Middle frontal gyrus (tissue), 1 donor: ENCODE results near the gene PTTG2.

Experiments used
- DNase-seq: peaks from one replicate; pipeline ENCODE4 v3.0.0-alpha.2; 2015; ENCODE audit warnings: low spot score; ENCODE audit errors: extremely low spot score

PTTG2 gene

DNA sequence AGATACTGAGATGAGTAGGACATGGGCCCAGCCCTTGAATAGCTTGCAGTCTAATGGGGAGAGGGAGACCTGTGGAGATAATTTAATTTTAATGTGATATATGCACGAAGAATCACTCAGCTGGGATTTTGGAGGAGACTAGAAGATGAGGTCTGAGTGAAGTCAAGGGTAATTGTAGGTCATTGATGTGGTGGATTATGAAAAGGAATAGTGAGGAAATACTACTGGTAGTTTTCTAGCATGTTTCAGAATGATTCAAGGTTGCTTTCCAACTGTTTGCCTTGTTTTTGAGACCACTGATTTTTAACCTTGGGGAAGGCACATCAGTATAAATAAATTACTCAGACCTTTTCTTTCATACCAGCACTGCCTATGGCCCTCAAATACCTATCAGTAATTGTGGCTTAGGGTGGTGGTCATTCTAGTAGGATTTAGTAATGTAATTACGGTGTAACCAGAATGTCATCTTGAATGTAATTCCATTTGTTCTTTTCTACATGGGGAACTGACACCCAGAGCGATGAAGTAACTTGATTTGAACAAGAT, 25.6 kb downstream of the PTTG2 start:
- DNase-seq: no peak

DNA sequence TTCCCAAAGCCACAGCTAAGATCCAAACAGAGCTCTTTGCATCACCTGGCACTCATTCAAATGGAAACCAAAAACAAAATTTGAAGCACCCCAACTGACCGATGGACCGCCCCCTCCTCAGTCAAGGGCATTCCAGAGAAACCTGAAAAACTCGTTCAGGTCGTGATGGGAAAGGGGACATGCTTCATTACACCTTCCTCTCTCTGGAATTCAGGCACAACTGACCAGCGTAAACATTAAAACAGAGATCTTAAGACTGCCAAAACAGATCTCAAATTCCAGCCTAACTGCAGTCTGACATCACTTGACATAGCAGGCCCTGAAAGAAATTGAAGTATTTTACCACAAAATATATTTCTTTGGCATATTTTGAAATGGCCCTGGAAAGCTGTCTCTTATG, 28.5 kb downstream of the PTTG2 start:
- no peak for DNase-seq

DNA sequence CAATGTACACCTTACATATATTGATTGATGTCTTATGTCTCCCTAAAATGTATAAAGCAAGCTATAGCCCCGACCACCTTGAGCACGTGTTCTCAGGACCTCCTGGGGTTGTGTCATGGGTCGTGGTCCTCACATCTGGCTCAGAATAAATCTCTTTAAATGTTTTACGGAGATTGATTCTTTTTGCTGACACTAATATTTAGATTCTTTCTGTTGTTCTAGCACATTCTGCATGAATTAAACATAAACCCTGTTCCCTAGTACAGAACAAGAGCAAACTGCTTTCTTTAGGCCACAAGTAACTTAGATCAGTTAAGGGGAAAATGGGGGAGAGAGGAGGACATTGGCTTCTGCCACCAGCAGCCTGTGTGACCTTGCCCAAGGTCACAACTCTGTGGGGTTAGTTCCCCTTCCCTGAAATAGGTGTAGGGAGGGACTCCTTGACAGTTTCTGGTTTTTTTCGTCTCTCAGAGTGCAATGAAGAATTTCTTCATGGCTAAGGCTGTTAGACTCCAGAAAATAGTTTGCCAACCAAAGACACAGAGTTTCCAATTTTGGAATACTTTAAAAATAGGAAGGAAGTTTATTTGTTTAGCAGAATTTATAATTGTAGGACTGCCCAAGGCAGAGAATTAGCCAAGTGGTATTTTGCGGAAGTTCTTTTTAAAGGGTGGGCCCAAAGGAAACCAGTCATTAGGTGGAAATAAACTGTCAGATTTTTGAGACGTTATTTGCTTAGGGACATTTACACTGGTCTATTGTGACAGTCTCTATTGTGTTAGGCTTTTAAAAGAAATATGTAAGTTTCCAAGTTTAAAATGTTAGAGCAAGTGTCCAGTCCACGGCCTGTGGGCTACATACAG, 29.4 kb downstream of the PTTG2 start:
- DNase-seq: no peak

DNA sequence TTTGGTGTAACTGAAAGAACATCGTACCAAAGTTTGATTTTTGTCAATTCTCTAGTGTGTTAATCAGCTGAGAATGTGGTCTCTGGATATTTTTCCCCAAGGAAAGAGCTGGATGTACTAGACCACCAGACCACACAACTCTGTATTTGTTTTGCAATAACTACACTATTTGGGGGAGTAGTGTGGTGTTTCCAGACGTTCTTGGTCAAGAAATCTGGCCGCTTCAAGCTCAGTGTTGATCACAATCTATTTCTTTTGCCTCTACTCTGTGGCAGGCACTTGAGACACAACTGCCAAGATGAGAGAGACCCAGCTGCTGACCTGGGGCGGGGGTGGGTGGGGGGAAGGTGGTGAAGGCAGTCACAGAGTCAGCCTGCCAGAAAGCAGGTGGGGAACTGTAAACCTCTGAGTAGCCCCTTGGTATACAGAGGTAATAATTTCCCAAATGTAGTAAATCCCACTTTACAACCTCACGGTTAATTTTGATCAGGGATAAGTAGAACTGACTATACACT, 30.6 kb downstream of the PTTG2 start:
- DNase-seq: no peak

DNA sequence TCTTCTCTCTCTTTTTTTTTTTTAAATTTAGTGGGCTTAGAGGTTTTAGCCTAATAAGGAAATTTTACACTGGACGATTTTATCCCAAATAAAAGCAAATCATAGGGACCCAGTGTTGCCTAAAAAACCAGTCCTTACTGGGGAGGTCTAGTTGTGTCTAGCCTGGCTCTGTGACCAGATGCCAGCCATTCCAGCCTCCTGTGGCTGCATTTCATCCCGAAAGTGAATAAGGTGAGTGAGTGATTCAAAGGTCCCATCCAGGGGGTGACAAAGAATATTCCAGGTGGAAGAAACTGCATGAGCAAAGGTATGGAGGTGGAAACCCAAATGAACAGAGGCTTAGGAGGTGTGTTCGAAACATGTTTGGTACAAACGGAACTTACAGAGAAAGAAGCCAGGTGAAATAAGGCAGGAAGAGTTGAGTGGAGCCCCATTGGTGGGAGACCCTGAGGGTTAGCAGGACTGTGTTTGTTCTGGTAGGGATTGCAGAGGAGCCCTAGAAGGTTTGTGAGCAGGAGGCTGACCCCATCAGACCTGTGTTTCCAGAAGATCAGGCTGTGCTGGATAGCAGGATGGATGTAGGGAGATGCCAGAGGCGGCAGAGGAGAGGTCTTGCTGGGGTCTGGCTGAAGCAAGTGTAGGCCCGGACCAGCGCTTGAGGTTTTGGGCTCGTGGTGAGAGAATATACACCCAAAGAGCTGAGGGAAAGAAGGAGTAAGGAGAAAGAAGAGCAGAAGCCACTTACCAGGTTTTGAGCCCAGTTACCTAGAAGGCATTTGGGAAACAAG, 31.6 kb downstream of the PTTG2 start:
- no peak for DNase-seq

DNA sequence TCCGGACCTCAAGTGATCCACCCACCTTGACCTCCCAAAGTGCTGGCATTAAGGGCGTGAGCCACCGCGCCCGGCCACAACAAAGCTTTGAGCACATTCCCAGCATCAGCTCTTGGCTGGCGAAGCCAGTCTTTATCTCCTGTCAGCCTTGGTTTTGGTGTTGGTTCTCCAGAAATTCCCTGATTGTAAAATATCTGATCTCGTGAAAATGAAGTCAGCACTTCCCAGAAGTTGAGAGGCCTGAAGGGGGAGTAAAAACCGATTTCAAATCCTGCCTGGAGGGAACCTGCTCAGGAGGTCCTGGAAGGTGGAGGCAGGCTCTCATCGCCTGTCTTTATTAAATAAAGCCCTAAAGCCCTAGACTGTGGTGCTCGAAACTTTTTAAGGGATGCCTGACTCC, 33.6 kb downstream of the PTTG2 start:
- no peak for DNase-seq

DNA sequence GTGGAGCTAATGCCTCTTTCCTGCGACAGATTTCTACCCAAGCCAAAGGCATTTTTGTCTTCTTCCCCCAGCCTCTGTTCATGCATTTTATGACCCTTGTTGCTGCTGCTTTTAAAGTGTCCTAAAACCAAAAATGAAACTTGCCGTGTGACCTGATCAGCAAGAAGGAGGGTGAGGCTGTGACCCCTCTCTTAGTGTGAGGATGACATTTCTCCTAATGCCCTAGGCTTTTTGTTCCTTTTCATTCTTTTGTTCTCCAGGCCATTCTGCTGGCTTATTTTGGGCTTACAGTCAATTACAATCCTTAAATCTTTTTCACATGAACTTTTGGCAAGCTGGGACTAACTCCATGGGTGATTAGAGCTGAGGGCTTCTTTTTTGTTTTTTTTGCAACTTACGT, 34.4 kb downstream of the PTTG2 start:
- no peak for DNase-seq

DNA sequence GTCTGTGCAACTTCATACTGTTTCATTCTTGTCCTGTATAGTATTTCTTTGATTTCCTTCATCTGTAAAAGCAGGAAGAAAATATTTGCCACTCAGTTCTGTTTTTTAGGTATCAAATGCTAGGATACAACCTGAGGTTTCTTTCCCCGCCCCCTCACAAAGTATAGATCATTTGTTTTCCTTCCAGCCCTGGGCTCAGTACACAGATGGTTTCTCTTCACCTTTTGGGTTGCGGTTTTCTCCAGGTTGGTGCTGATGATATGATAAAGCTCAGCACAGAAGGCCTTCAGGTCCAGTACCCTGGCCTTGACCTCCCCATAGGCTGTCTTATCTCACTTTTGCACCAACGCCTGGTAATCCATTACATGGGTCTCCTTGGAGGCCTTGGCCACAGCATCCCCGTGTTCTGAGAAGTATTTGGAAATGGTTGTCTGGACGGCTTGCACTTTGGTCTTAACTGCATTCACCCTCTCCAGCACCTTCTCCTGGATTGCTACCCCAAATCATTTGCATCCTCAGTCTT, 35.2 kb downstream of the PTTG2 start:
- no peak for DNase-seq

DNA sequence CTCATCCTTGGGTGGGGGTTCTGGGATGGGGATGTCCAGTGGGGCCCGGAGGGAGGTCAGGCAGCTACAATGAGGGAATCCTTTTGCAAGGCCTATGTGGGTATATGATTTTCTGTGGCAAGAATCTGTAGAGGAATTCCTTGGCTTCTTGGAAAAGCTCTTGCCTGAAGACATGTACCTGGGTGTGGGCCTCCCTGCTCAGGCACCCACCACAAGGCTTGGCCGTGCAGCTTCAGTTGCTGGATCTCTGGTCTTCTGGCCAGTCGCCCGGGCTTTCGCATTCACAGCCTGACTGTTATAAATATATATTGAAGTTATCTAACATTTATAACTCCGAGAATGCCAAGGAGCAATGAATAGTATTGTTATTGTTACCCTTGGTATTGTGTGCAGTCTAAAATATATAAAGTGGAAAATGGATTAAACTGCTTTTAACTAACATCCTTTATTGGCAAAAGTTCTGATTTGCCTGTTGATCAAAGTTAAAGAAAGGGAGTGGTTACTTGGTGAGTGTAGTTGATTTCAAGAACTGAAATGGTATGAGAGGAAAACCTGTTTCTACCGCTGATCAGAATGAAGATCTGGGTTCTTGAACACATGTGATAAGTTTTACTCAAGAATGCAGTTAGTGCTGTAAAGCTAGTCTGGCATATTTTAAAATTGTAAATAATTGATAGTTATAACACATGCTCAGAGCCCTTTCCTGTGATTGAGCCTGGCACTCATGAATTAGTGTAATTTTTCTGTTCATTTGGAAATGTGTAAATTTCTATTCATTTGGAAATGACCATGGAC, 36.0 kb downstream of the PTTG2 start:
- no peak for DNase-seq

DNA sequence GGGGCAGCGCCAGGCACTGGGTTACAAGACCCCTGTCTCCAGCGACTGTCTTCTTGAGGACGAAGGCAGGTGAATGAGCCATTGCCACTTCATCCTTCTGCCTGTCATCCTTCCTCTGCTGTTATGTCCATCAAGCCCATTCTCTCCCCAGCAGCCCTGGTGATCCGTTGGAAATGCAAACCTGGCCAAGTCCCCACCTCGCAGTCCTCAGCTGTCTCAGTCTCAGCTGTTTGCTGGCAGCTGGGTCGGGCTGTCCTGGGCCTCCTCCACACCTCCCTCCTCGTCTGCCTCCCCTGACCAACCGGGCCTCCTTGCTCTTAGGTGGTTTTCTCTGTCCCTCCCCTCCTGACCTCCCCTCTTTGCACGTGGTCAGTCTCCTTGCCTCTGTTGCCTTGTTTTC, 38.0 kb downstream of the PTTG2 start:
- DNase-seq: no peak

DNA sequence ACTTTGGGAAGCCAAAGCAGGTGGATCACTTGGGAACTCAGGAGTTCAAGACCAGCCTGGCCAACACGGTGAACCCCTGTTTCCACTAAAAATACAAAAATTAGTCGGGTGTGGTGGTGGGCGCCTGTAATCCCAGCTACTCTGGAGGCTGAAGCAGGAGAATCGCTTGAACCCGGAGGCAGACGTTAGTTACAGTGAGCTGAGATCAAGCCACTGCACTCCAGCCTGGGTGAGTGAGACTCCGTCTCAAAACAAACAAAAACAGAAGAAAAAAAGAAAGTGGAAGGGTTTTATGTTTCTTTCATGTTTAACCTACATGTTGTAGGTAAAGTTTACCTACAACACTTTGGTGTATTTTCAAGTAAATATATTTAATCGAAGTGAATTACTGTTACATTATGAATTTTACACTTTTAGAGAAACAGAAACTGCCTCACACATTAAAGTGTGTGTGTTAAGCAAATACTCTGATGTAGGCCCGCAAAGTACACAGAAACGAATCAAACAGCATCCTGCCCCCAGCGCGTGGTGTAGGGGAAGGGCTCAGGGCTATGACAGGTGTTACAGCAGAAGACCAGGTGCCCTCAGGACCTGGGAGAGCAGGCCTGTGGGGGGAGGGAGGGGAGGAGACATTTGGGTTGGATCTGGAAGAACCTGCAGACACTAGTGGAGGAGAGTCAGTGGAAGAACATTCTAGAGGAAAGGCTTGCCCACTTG, 39.0 kb downstream of the PTTG2 start:
- DNase-seq: no peak

DNA sequence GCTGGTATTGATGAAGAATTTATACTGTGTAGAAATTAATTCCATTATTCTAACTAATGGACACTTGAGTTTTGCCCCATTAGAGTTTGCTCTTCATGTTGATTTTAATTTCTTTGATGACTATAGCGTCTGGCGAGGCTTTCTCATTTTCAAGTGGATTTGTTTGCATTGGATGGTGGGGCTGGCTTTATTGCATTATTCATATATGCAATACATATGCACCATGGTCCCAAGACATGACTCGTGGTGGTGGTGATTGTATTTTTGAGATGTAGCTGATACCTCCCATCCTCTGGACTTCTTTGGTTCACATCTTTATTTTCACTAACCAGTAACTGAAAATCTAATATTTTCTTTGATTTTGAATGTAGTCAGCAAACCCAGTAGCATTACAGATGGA, 39.8 kb downstream of the PTTG2 start:
- DNase-seq: no peak

DNA sequence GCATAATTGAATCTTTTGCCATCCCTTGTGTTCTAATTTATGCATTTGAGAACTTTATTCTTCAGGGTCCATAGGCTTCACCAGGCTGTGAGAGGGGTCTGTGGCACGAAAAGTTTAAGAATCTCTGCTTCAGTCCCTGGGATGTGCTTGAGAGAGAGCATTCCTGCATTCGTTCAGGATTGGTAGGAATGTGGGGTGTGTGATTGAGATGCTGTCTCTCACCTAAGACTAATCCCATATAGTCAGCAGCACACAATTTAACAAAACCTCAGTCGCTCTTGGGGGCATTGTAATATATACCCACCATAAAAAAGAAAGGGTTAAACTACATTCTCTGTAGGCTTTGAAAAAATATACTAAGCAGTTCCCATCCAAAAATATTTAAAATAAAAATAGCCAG, 41.7 kb downstream of the PTTG2 start:
- DNase-seq: no peak

DNA sequence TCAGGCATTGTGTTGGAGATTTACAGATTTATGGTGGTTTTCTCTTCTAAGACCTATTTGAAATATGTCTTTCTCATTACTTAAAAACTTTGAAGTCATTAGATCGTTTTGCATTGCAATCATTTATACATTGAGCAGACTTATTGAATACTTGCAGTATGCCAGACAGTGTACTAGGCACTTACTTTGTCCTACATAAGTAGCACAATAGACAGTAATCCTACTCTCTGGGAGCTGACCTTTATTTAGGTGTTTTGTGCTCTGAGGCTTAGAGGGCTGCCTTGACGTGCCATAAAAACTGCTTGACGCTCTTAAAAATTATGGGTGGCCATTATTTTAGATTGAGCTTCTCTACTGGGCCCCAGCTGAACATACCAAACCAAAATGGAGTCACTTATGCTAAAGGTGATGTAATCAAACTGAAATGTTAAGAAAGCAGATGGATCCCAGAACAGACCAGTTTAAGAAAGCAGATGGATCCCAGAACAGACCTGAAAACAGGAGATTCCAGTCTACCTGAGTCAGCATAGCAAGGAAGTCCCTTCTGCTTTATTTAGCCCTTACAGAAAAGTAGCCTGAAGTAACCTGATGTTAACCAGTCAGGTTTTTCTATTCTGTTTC, 42.4 kb downstream of the PTTG2 start:
- DNase-seq: no peak

DNA sequence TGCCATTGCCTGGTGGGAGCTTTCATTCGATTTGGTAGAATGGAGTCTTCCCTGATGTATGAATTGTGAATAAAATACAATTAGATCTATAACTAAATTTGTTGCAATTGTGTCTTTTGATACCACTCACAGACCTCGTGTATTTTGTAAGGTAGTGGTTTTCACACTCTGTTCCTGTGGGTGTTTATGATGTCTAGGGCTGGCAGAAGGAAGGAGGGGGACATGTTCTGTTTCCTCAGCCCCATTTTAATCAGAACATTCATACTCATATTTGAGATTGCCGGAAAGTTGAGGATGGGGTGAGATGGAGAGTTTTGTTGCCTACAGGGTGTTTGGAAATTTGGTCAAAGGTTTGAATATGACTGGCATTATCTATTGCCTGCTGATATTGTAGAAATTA, 42.9 kb downstream of the PTTG2 start:
- DNase-seq: no peak

DNA sequence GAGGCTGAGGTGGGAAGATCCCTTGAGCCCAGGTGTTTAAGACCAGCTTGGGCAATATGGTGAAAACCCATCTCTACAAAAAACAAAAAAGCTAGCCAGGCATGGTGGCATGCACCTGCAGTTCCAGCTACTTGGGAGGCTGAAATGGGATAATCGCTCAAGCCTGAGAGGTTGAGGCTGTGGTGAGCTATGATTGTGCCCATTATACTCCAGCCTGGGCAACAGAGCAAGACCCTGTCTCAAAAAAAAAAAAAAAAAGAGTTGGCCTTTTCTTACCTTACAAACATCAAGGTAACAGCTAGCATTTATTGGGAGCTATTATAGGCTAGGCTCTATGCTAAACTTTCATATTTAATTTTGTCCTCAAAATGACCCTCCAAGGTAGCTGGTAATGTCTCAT, 43.4 kb downstream of the PTTG2 start:
- no peak for DNase-seq

DNA sequence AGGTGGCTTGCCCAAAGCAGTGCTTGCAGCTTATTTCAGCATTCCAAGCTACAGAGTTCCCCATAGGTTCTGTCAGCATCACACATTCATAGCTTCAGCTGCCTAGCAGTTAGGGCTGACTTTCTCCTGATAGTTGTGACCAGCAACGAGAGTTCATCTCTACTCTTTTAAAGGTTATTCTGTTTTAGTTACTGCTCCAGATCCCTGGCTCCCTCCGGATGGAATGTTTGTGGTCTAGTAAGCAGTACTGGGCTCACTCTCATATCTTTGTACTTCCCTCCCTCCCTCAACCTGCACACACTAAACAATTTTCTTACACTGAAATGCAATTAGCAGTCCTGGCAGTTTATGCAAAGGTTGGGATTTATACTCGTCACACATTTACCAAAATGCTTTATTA, 43.9 kb downstream of the PTTG2 start:
- no peak for DNase-seq

DNA sequence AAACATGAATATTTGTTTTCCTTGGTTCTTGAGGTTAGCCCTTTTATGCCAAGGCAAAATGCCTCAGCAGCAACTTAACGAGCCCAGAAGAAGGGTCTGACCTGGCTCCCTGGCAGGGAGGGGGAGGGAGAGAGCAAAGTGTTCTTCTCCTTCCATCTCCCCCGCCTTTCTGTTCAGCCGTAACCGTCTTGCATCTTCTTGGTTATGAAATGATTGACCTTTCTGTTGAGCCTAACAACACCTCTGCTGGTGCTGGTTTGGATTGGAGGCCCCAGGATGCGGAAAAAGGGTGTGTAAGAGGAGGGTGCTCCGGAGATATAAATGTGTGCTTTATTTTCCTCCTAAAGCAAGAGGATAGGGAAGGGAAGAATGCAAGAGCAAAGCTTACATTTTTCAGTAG, 44.7 kb downstream of the PTTG2 start:
- DNase-seq: no peak

DNA sequence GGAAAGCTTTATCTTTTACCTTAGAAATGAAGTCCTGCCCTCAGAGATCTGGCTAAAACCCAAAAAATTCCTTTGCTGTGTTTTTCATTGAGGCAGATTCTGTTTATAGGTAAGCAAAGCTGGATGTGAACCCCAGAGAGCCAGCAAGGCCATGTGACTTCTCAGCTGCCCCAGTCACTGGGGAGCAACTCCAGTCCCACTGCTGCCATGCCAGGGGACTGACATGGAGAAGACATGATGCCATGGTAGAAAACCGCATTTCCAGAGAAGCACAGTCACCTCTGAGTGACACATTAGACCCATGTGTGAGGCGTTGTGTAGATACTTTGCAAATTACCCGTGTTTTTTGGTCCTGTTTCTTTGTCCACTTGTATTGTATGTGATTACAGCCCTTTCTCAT, 45.4 kb downstream of the PTTG2 start:
- no peak for DNase-seq

DNA sequence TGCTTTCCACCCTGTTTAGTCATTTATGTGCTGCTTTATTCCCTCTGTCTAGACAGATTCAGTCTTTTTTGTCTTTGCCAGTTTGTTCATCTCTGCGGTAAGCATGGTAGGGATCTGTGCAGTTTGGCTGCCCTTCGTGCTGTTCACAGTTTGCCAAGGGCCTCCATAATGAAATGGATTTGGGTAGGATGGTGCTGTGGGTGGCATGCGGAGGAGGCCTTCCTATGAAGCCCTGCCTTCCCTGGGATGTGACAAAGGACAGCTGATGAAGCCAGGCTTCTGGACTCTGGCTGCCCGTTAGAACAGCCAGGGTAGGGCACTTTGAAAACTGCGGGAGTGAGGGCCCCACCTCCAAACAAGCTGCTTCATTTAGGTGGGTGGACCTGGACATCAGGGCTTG, 47.4 kb downstream of the PTTG2 start:
- DNase-seq: no peak
